ENCODE results near the gene PACRG.

DNA sequence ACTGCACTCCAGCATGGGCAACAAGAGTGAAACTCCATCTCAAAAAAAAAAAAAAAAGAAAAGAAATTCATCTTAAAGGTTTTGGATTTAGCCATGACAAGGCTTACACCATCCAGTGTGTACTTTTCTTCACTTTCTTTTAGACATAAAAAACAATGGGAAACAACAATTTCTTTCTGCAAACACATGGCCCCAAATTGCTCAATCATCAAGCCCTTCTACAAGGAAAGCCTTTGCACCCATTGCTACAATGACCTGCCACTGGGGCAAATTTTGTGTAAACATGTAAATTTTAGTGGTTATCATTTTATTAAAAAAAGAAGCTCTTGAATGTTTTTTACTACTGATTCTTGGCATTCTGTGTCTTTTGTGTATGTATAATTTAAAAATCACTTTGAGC is 554.9 kb downstream of the PACRG start:
- TF ChIP-seq YY1 (IDR thresholded peaks at IDR 0.05) (no peak), RAD21 (IDR thresholded peaks at IDR 0.05) (no peak), TAF1 (conservative IDR thresholded peaks at IDR 0.05) (no peak), GABPA (IDR thresholded peaks at IDR 0.05 in 1 of 2, conservative IDR thresholded peaks at IDR 0.05 in 1 of 2) (no peak), FOXA1 (IDR thresholded peaks at IDR 0.05) (no peak), SP1 (IDR thresholded peaks at IDR 0.05) (no peak), JUND (IDR thresholded peaks at IDR 0.05) (no peak), RXRA (IDR thresholded peaks at IDR 0.05) (no peak), EGR1 (IDR thresholded peaks at IDR 0.05; ENCODE audit: low read depth in 2 of 2) (no peak)
- TF ChIP-seq, protein P1, sequence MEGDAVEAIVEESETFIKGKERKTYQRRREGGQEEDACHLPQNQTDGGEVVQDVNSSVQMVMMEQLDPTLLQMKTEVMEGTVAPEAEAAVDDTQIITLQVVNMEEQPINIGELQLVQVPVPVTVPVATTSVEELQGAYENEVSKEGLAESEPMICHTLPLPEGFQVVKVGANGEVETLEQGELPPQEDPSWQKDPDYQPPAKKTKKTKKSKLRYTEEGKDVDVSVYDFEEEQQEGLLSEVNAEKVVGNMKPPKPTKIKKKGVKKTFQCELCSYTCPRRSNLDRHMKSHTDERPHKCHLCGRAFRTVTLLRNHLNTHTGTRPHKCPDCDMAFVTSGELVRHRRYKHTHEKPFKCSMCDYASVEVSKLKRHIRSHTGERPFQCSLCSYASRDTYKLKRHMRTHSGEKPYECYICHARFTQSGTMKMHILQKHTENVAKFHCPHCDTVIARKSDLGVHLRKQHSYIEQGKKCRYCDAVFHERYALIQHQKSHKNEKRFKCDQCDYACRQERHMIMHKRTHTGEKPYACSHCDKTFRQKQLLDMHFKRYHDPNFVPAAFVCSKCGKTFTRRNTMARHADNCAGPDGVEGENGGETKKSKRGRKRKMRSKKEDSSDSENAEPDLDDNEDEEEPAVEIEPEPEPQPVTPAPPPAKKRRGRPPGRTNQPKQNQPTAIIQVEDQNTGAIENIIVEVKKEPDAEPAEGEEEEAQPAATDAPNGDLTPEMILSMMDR (IDR thresholded peaks at IDR 0.05; ENCODE audit: low read depth, low read length, missing input control) = no peak
- TF ChIP-seq, protein P2, sequence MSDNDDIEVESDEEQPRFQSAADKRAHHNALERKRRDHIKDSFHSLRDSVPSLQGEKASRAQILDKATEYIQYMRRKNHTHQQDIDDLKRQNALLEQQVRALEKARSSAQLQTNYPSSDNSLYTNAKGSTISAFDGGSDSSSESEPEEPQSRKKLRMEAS (IDR thresholded peaks at IDR 0.05) = no peak
- TF ChIP-seq, protein P3, sequence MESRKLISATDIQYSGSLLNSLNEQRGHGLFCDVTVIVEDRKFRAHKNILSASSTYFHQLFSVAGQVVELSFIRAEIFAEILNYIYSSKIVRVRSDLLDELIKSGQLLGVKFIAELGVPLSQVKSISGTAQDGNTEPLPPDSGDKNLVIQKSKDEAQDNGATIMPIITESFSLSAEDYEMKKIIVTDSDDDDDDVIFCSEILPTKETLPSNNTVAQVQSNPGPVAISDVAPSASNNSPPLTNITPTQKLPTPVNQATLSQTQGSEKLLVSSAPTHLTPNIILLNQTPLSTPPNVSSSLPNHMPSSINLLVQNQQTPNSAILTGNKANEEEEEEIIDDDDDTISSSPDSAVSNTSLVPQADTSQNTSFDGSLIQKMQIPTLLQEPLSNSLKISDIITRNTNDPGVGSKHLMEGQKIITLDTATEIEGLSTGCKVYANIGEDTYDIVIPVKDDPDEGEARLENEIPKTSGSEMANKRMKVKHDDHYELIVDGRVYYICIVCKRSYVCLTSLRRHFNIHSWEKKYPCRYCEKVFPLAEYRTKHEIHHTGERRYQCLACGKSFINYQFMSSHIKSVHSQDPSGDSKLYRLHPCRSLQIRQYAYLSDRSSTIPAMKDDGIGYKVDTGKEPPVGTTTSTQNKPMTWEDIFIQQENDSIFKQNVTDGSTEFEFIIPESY (IDR thresholded peaks at IDR 0.05) = no peak
- TF ChIP-seq, protein P4, sequence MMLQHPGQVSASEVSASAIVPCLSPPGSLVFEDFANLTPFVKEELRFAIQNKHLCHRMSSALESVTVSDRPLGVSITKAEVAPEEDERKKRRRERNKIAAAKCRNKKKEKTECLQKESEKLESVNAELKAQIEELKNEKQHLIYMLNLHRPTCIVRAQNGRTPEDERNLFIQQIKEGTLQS (IDR thresholded peaks at IDR 0.05) = no peak
- TF ChIP-seq, protein P5, sequence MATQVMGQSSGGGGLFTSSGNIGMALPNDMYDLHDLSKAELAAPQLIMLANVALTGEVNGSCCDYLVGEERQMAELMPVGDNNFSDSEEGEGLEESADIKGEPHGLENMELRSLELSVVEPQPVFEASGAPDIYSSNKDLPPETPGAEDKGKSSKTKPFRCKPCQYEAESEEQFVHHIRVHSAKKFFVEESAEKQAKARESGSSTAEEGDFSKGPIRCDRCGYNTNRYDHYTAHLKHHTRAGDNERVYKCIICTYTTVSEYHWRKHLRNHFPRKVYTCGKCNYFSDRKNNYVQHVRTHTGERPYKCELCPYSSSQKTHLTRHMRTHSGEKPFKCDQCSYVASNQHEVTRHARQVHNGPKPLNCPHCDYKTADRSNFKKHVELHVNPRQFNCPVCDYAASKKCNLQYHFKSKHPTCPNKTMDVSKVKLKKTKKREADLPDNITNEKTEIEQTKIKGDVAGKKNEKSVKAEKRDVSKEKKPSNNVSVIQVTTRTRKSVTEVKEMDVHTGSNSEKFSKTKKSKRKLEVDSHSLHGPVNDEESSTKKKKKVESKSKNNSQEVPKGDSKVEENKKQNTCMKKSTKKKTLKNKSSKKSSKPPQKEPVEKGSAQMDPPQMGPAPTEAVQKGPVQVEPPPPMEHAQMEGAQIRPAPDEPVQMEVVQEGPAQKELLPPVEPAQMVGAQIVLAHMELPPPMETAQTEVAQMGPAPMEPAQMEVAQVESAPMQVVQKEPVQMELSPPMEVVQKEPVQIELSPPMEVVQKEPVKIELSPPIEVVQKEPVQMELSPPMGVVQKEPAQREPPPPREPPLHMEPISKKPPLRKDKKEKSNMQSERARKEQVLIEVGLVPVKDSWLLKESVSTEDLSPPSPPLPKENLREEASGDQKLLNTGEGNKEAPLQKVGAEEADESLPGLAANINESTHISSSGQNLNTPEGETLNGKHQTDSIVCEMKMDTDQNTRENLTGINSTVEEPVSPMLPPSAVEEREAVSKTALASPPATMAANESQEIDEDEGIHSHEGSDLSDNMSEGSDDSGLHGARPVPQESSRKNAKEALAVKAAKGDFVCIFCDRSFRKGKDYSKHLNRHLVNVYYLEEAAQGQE (IDR thresholded peaks at IDR 0.05) = no peak
